Lower leg skin (tissue), 3 donors: ENCODE results near the gene CABYR.

ENCODE experiments used
- CTCF ChIP-seq, 3 donors: fragments of 450-650 bp; IDR thresholded peaks; one replicate each; pipeline ENCODE4 v1.5.1; 2016; ENCODE audit warnings: antibody characterized with exemption in 3 of 3, mild to moderate bottlenecking in 3 of 3, moderate library complexity in 2 of 3
- POLR2A ChIP-seq, 2 donors: fragments of 450-650 bp; IDR thresholded peaks; one replicate each; pipeline ENCODE4 v1.6.1; 2016 to 2017; ENCODE audit warnings: antibody characterized with exemption in 2 of 2, mild to moderate bottlenecking in 1 of 2, moderate library complexity in 1 of 2

GRCh38 chr18:24197412-24197811, 58.5 kb downstream of the CABYR start:
- TF ChIP-seq CTCF (IDR thresholded peaks at IDR 0.05) (no peak), POLR2A (IDR thresholded peaks at IDR 0.05) (no peak)
